GM10248 (cell line): Measurements from ENCODE around the gene NDUFA6.
A peak's percentile ranks its signal among the peaks of the same experiment; 100 is the strongest.
"Not testable (repeated sequence)": the region's sequence is repeated elsewhere in the genome, so short reads cannot be mapped to it uniquely, and the experiment has no call there.

ENCODE experiments used
- CTCF ChIA-PET: fragments of 300-600 bp; sonication (Branson Sonifier 250); formaldehyde crosslinking; extraction: SDS; loops from one replicate; lab custom pipeline; 2021; ENCODE audit warnings: antibody characterized with exemption; lab: Yijun Ruan, JAX
- POLR2A ChIA-PET: fragments of 350-650 bp; sonication (Branson Sonifier 250); formaldehyde crosslinking; extraction: SDS; loops from one replicate; lab custom pipeline; 2020; ENCODE audit warnings: antibody characterized with exemption; lab: Yijun Ruan, JAX
- DNase-seq: peaks from one replicate; pipeline ENCODE4 v3.0.0; 2012; ENCODE audit errors: extremely low spot score
- CTCF ChIP-seq: IDR thresholded peaks from 2 replicates; pipeline ENCODE4 v1.5.1; 2012; ENCODE audit warnings: mild to moderate bottlenecking, low read depth; ENCODE audit errors: extremely low read depth, missing control alignments, control extremely low read depth

The NDUFA6 gene

GRCh38 chr22:42090596-42091454, at the start of gene NDUFA6:
NDUFA6 (minus strand) TSS chr22:42090772; CDS start chr22:42090744, 28 bp downstream.
- POLR2A ChIA-PET, result interaction anchor here (0.6 to 1.8 kb wide), 3 partner anchors 11 to 150 kb away, joined by 3 to 7 read pairs (median 3); partner anchors contain the start of genes CENPM and SMDT1
- peak; percentile 87 for TF ChIP-seq CTCF
- DNase-seq, result peak; percentile 99
- CTCF ChIA-PET, result interaction anchor here (0.8 to 4.3 kb wide), 50 partner anchors 9 to 383 kb away, joined by 3 to 26 read pairs (median 4); partner anchors contain the start of genes CENPM and SMDT1

GRCh38 chr22:42140153-42140552, 49.6 kb upstream of the NDUFA6 start:
- DNase-seq, CTCF ChIA-PET, POLR2A ChIA-PET: not testable (repeated sequence)

- CTCF ChIA-PET, POLR2A ChIA-PET, DNase-seq: not testable (repeated sequence)
Measured at GRCh38 chr22:42139508-42139907, 48.9 kb upstream of the NDUFA6 start.

- ChIA-PET CTCF (no interaction called here), POLR2A (interaction anchor here (0.6 kb wide), 1 partner anchor 247 kb away, joined by 7 read pairs; no protein-coding TSS in a partner anchor)
- TF ChIP-seq CTCF, result no peak
- DNase-seq, result no peak
Measured at GRCh38 chr22:42138972-42139371, 48.4 kb upstream of the NDUFA6 start.

GRCh38 chr22:42138122-42138770, 47.7 kb upstream of the NDUFA6 start:
- no peak for DNase-seq
- ChIA-PET POLR2A (interaction anchor here (0.6 kb wide), 2 partner anchors 36 to 246 kb away, joined by 3 to 7 read pairs; no protein-coding TSS in a partner anchor), CTCF (no interaction called here)
- no peak for TF ChIP-seq CTCF

GRCh38 chr22:42135688-42136087, 45.1 kb upstream of the NDUFA6 start:
- POLR2A ChIA-PET, DNase-seq, CTCF ChIA-PET: not testable (repeated sequence)

- TF ChIP-seq CTCF, result no peak
- no peak for DNase-seq
- ChIA-PET CTCF (interaction anchor here (0.8 to 1.7 kb wide), 2 partner anchors 14 to 17 kb away, joined by 3 to 4 read pairs; no protein-coding TSS in a partner anchor), POLR2A (no interaction called here)
Measured at GRCh38 chr22:42134100-42135020, 43.8 kb upstream of the NDUFA6 start.
